Embryonic facial prominence (tissue), 1 donor: ENCODE results near the gene KRTAP2-2.
"Not testable (repeated sequence)": the region's sequence is repeated elsewhere in the genome, so short reads cannot be mapped to it uniquely, and the experiment has no call there.

Source experiments
- DNase-seq: peaks from one replicate; pipeline ENCODE4 v3.0.0-alpha.2; 2016; ENCODE audit errors: extremely low spot score

The KRTAP2-2 gene

GRCh38 chr17:41064301-41064700, 9.3 kb upstream of the KRTAP2-2 start:
- no peak for DNase-seq

GRCh38 chr17:41063449-41063848, 8.4 kb upstream of the KRTAP2-2 start:
- no peak for DNase-seq

GRCh38 chr17:41061964-41062363, 6.9 kb upstream of the KRTAP2-2 start:
- DNase-seq: no peak

GRCh38 chr17:41060052-41060604, 5.1 kb upstream of the KRTAP2-2 start, which contains the start of gene KRTAP2-3:
Gene KRTAP2-3 (minus strand): TSS chr17:41060114. CDS start chr17:41060050, 64 bp downstream.
- no peak for DNase-seq

- DNase-seq: not testable (repeated sequence)
Observed at GRCh38 chr17:41059276-41060051, 4.4 kb upstream of the KRTAP2-2 start.

- no peak for DNase-seq
Observed at GRCh38 chr17:41058741-41059140, 3.7 kb upstream of the KRTAP2-2 start.

- DNase-seq: no peak
Observed at GRCh38 chr17:41057547-41057946, 2.5 kb upstream of the KRTAP2-2 start.

GRCh38 chr17:41054556-41054955, 474 bp downstream of the KRTAP2-2 start:
- not testable (repeated sequence) for DNase-seq

GRCh38 chr17:41054025-41054424, 1.0 kb downstream of the KRTAP2-2 start:
- DNase-seq: no peak

GRCh38 chr17:41052566-41052965, 2.5 kb downstream of the KRTAP2-2 start:
- DNase-seq: no peak

- no peak for DNase-seq
Observed at GRCh38 chr17:41049110-41049509, 5.9 kb downstream of the KRTAP2-2 start.

- no peak for DNase-seq
Observed at GRCh38 chr17:41048441-41048840, 6.6 kb downstream of the KRTAP2-2 start.

- not testable (repeated sequence) for DNase-seq
Observed at GRCh38 chr17:41046735-41047465, 8.1 kb downstream of the KRTAP2-2 start, which contains the start of gene KRTAP2-1. Gene KRTAP2-1 (minus strand): TSS chr17:41047316. CDS start chr17:41047267, 49 bp downstream.

- no peak for DNase-seq
Observed at GRCh38 chr17:41042953-41043352, 12.1 kb downstream of the KRTAP2-2 start.

- not testable (repeated sequence) for DNase-seq
Observed at GRCh38 chr17:41040783-41041571, 14.1 kb downstream of the KRTAP2-2 start, which contains the start of gene KRTAP1-1. Gene KRTAP1-1 (minus strand): TSS chr17:41041450. CDS start chr17:41041397, 53 bp downstream.

GRCh38 chr17:41037853-41038350, 17.1 kb downstream of the KRTAP2-2 start:
- no peak for DNase-seq

- DNase-seq: not testable (repeated sequence)
Observed at GRCh38 chr17:41034346-41034935, 20.6 kb downstream of the KRTAP2-2 start, which contains the start of gene KRTAP1-3. Gene KRTAP1-3 (minus strand): TSS chr17:41034874. CDS start chr17:41034821, 53 bp downstream.

- no peak for DNase-seq
Observed at GRCh38 chr17:41029633-41030245, 25.3 kb downstream of the KRTAP2-2 start, which contains the start of gene KRTAP1-4. Gene KRTAP1-4 (minus strand): TSS chr17:41030195. CDS start chr17:41030078, 117 bp downstream.

- no peak for DNase-seq
Observed at GRCh38 chr17:41026715-41027471, 28.1 kb downstream of the KRTAP2-2 start, which contains the start of gene KRTAP1-5. Gene KRTAP1-5 (minus strand): TSS chr17:41027208. CDS start chr17:41027155, 53 bp downstream.
